ENCODE results near the gene HIGD1B.

DNA sequence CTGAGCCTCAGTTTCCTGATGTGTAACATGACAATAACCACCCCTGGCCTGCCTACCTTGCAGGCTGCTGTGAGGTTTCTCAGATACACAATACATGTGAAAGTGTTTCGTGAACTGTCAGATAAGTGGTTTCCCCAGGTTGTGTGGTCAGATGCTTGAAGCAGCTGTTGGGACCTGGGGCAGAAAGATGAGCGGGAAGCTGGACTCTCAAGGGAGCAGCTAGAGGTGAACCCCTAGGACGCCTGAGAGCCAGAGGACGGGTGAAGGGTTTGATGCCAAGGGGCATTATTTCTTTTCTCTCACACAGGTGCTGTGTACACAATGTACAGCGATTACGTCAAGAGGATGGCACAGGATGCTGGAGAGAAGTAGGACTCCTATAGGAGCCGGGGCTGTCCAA, 2.3 kb downstream of the HIGD1B start:
- TF ChIP-seq, protein P1, sequence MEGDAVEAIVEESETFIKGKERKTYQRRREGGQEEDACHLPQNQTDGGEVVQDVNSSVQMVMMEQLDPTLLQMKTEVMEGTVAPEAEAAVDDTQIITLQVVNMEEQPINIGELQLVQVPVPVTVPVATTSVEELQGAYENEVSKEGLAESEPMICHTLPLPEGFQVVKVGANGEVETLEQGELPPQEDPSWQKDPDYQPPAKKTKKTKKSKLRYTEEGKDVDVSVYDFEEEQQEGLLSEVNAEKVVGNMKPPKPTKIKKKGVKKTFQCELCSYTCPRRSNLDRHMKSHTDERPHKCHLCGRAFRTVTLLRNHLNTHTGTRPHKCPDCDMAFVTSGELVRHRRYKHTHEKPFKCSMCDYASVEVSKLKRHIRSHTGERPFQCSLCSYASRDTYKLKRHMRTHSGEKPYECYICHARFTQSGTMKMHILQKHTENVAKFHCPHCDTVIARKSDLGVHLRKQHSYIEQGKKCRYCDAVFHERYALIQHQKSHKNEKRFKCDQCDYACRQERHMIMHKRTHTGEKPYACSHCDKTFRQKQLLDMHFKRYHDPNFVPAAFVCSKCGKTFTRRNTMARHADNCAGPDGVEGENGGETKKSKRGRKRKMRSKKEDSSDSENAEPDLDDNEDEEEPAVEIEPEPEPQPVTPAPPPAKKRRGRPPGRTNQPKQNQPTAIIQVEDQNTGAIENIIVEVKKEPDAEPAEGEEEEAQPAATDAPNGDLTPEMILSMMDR (IDR thresholded peaks at IDR 0.05; ENCODE audit: insufficient read depth, low read length), result no peak
- TF ChIP-seq, protein P2, sequence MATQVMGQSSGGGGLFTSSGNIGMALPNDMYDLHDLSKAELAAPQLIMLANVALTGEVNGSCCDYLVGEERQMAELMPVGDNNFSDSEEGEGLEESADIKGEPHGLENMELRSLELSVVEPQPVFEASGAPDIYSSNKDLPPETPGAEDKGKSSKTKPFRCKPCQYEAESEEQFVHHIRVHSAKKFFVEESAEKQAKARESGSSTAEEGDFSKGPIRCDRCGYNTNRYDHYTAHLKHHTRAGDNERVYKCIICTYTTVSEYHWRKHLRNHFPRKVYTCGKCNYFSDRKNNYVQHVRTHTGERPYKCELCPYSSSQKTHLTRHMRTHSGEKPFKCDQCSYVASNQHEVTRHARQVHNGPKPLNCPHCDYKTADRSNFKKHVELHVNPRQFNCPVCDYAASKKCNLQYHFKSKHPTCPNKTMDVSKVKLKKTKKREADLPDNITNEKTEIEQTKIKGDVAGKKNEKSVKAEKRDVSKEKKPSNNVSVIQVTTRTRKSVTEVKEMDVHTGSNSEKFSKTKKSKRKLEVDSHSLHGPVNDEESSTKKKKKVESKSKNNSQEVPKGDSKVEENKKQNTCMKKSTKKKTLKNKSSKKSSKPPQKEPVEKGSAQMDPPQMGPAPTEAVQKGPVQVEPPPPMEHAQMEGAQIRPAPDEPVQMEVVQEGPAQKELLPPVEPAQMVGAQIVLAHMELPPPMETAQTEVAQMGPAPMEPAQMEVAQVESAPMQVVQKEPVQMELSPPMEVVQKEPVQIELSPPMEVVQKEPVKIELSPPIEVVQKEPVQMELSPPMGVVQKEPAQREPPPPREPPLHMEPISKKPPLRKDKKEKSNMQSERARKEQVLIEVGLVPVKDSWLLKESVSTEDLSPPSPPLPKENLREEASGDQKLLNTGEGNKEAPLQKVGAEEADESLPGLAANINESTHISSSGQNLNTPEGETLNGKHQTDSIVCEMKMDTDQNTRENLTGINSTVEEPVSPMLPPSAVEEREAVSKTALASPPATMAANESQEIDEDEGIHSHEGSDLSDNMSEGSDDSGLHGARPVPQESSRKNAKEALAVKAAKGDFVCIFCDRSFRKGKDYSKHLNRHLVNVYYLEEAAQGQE (IDR thresholded peaks at IDR 0.05; ENCODE audit: insufficient replicate concordance, low read depth), result no peak
- TF ChIP-seq POLR2AphosphoS5 (IDR thresholded peaks at IDR 0.05; ENCODE audit: low read depth), result no peak
- TF ChIP-seq GABPA (IDR thresholded peaks at IDR 0.05; ENCODE audit: low read depth), result no peak
- no peak for TF ChIP-seq SPI1 (IDR thresholded peaks at IDR 0.05; ENCODE audit: borderline replicate concordance, low read depth)
